IMR-90 (cell line): ENCODE data around the gene FCRL5. TPM values are rescaled to one million over a fixed set of nuclear protein-coding genes. Genes with fewer than 3 reads are reported as not detected.

ENCODE experiments used
- ATAC-seq: fragments of 200-7000 bp; cut with Tn5 transposase; 2 replicates; pipeline ENCODE4 v1.9.1; 2020; ENCODE audit warnings: low read depth, mild to moderate bottlenecking, moderate library complexity
- BruUV-seq: library from RNA; stranded (reverse); fragments of 400-500 nt; replicated peaks from 2 replicates; lab custom pipeline; 2021; lab: Mats Ljungman, UMichigan
- CTCF ChIA-PET: fragments of 300-600 bp; formaldehyde crosslinking; extraction: SDS; loops from one replicate; lab custom pipeline; 2021; ENCODE audit warnings: antibody characterized with exemption; lab: Yijun Ruan, JAX
- POLR2A ChIA-PET: fragments of 300-600 bp; sonication (Branson Sonifier 250); formaldehyde crosslinking; loops from one replicate; lab custom pipeline; 2022; ENCODE audit warnings: antibody characterized with exemption; ENCODE audit not compliant: unreplicated experiment; lab: Charles Lee
- DNase-seq: peaks from one replicate; pipeline ENCODE4 v3.0.0; 2013
- H2AFZ ChIP-seq: replicated peaks from 2 replicates; pipeline ENCODE3; 2013; ENCODE audit warnings: low read length, mild to moderate bottlenecking; ENCODE audit not compliant: poor library complexity
- H2AK5ac ChIP-seq: 2 replicates; pipeline ENCODE4 v1.6.1; 2013; ENCODE audit warnings: low read depth, low read length, inconsistent platforms
- H2AK9ac ChIP-seq: replicated peaks from 2 replicates; pipeline ENCODE3; 2013; ENCODE audit warnings: mild to moderate bottlenecking, low read depth, low read length, moderate library complexity; ENCODE audit not compliant: poor library complexity
- H2BK120ac ChIP-seq: 2 replicates; pipeline ENCODE4 v1.6.1; 2013; ENCODE audit warnings: low read depth, low read length, inconsistent platforms
- H2BK15ac ChIP-seq: 3 replicates; pipeline ENCODE4 v1.6.1; 2013; ENCODE audit warnings: low read depth, low read length, inconsistent platforms
- H2BK20ac ChIP-seq: 2 replicates; pipeline ENCODE4 v1.6.1; 2013; ENCODE audit warnings: low read depth, mild to moderate bottlenecking, inconsistent platforms, low read length, moderate library complexity
- H2BK5ac ChIP-seq: 2 replicates; pipeline ENCODE4 v1.6.1; 2013; ENCODE audit warnings: mild to moderate bottlenecking, low read depth, low read length, inconsistent platforms; ENCODE audit not compliant: poor library complexity, severe bottlenecking
- H3K14ac ChIP-seq: replicated peaks from 2 replicates; pipeline ENCODE4 v1.6.1; 2013; ENCODE audit warnings: low read depth, low read length, inconsistent platforms
- H3K18ac ChIP-seq: 2 replicates; pipeline ENCODE4 v1.6.1; 2013; ENCODE audit warnings: low read depth, low read length, control low read depth
- H3K23ac ChIP-seq: 2 replicates; pipeline ENCODE4 v1.6.1; 2013; ENCODE audit warnings: low read depth, low read length, inconsistent platforms
- H3K27ac ChIP-seq: 2 replicates; pipeline ENCODE4 v1.5.1; 2013; ENCODE audit warnings: mild to moderate bottlenecking, control low read depth, low read length; ENCODE audit not compliant: insufficient read depth
- H3K27me3 ChIP-seq: 2 replicates; pipeline ENCODE4 v1.6.1; 2013; ENCODE audit warnings: low read length; ENCODE audit not compliant: control insufficient read depth, insufficient read depth
- H3K36me3 ChIP-seq: 2 replicates; pipeline ENCODE4 v1.6.1; 2013; ENCODE audit warnings: low read length, mixed read lengths; ENCODE audit not compliant: control insufficient read depth, insufficient read depth
- H3K4ac ChIP-seq: 2 replicates; pipeline ENCODE4 v1.6.1; 2013; ENCODE audit warnings: low read depth, low read length, inconsistent platforms
- H3K4me1 ChIP-seq: 2 replicates; pipeline ENCODE4 v1.6.1; 2013; ENCODE audit warnings: low read length, mixed read lengths; ENCODE audit not compliant: control insufficient read depth, insufficient read depth
- H3K4me2 ChIP-seq: 2 replicates; pipeline ENCODE4 v1.6.1; 2013; ENCODE audit warnings: low read depth, mild to moderate bottlenecking, control low read depth, low read length, moderate library complexity
- H3K4me3 ChIP-seq: 2 replicates; pipeline ENCODE4 v1.5.1; 2013; ENCODE audit warnings: low read depth, mild to moderate bottlenecking, control low read depth, low read length, moderate library complexity; ENCODE audit not compliant: insufficient read depth
- H3K56ac ChIP-seq: 2 replicates; pipeline ENCODE4 v1.6.1; 2013; ENCODE audit warnings: low read length, inconsistent platforms; ENCODE audit not compliant: insufficient read depth; ENCODE audit errors: extremely low read depth
- H3K79me1 ChIP-seq, 2 experiments: 2 replicates each; pipeline ENCODE4 v1.6.1; 2013; ENCODE audit warnings: low read length in 2 of 2, inconsistent platforms in 1 of 2, low read depth in 1 of 2
- H3K9ac ChIP-seq: 2 replicates; pipeline ENCODE4 v1.6.1; 2013; ENCODE audit warnings: low read depth, low read length, control low read depth
- H3K9me1 ChIP-seq: 2 replicates; pipeline ENCODE4 v1.6.1; 2013; ENCODE audit warnings: low read length, inconsistent platforms; ENCODE audit not compliant: insufficient read depth
- H3K9me3 ChIP-seq: 2 replicates; pipeline ENCODE4 v1.6.1; 2013; ENCODE audit warnings: low read length; ENCODE audit not compliant: control insufficient read depth, insufficient read depth
- H4K20me1 ChIP-seq: 2 replicates; pipeline ENCODE4 v1.6.1; 2013; ENCODE audit warnings: low read length, inconsistent platforms; ENCODE audit not compliant: insufficient read depth
- H4K5ac ChIP-seq: 2 replicates; pipeline ENCODE4 v1.6.1; 2013; ENCODE audit warnings: mild to moderate bottlenecking, low read depth, low read length, control low read depth
- H4K8ac ChIP-seq, 2 experiments: 2 replicates each; pipeline ENCODE4 v1.6.1; 2013; ENCODE audit warnings: low read depth in 2 of 2, low read length in 2 of 2, control low read depth in 1 of 2, inconsistent platforms in 1 of 2
- H4K91ac ChIP-seq: 2 replicates; pipeline ENCODE4 v1.6.1; 2013; ENCODE audit warnings: low read depth, low read length, inconsistent platforms; ENCODE audit not compliant: insufficient read depth
- BHLHE40 ChIP-seq: fragments of 150-350 bp; IDR thresholded peaks from 2 replicates; pipeline ENCODE4 v1.6.1; 2016; ENCODE audit warnings: mild to moderate bottlenecking, low read depth, low read length
- CEBPB ChIP-seq: IDR thresholded peaks from 2 replicates; pipeline ENCODE4 v1.6.1; 2012; ENCODE audit warnings: low read depth, low read length, improper control_type of control experiment
- CHD1 ChIP-seq: IDR thresholded peaks from 2 replicates; pipeline ENCODE4 v1.6.1; 2012; ENCODE audit warnings: low read depth, low read length, improper control_type of control experiment
- CTCF ChIP-seq: conservative IDR thresholded peaks from 2 replicates; pipeline ENCODE4 v1.5.1; 2012; ENCODE audit warnings: mild to moderate bottlenecking, low read depth, low read length, improper control_type of control experiment
- ELK1 ChIP-seq: fragments of 150-350 bp; IDR thresholded peaks from 2 replicates; pipeline ENCODE4 v1.6.1; 2016; ENCODE audit warnings: low read depth, mild to moderate bottlenecking, low read length, moderate library complexity, borderline replicate concordance
- FOS ChIP-seq: fragments of 150-350 bp; IDR thresholded peaks from 2 replicates; pipeline ENCODE4 v1.6.1; 2016; ENCODE audit warnings: low read depth, low read length
- MAFK ChIP-seq: IDR thresholded peaks from 2 replicates; pipeline ENCODE4 v1.6.1; 2012; ENCODE audit warnings: low read depth, low read length, improper control_type of control experiment
- MAZ ChIP-seq: IDR thresholded peaks from 2 replicates; pipeline ENCODE4 v1.6.1; 2012; ENCODE audit warnings: low read depth, mild to moderate bottlenecking, low read length, improper control_type of control experiment, moderate library complexity, borderline replicate concordance
- MXI1 ChIP-seq: IDR thresholded peaks from 2 replicates; pipeline ENCODE4 v1.6.1; 2012; ENCODE audit warnings: low read depth, mild to moderate bottlenecking, low read length, moderate library complexity, borderline replicate concordance
- NFE2L2 ChIP-seq: fragments of 150-350 bp; IDR thresholded peaks from 2 replicates; pipeline ENCODE4 v1.6.1; 2016; ENCODE audit warnings: low read depth, mild to moderate bottlenecking, low read length
- POLR2A ChIP-seq: IDR thresholded peaks from 2 replicates; pipeline ENCODE4 v1.6.1; 2012; ENCODE audit warnings: mild to moderate bottlenecking, low read depth, low read length
- RAD21 ChIP-seq: IDR thresholded peaks from 2 replicates; pipeline ENCODE4 v1.6.1; 2012; ENCODE audit warnings: low read length, improper control_type of control experiment
- RCOR1 ChIP-seq: IDR thresholded peaks from 2 replicates; pipeline ENCODE4 v1.6.1; 2012; ENCODE audit warnings: mild to moderate bottlenecking, low read length, improper control_type of control experiment; ENCODE audit not compliant: insufficient replicate concordance
- RFX5 ChIP-seq: IDR thresholded peaks from 2 replicates; pipeline ENCODE4 v1.8.0; 2012; ENCODE audit warnings: low read depth, mild to moderate bottlenecking, low read length, moderate library complexity
- SMC3 ChIP-seq: fragments of 150-350 bp; IDR thresholded peaks from 2 replicates; pipeline ENCODE4 v1.6.1; 2016; ENCODE audit warnings: low read depth, mild to moderate bottlenecking, antibody characterized with exemption, low read length, moderate library complexity
- WGBS, 2 experiments: methylation state at CpG; one replicate each; pipeline versions ENCODE4 v1.1.5 to v1.1.7; 2013; ENCODE audit warnings: missing lambda C conversion rate in 2 of 2; ENCODE audit not compliant: insufficient read length in 1 of 2; ENCODE audit errors: extremely low coverage in 2 of 2; 5-methylcytosine and 5-hydroxymethylcytosine counted together
- dilution Hi-C: fragments of 300-500 bp; cut with HindIII; formaldehyde crosslinking; loops from one replicate; pipeline ENCODE4 v1.14.3; 2018; ENCODE audit warnings: low sequenced_read_pairs; ENCODE audit not compliant: unreplicated experiment
- in situ Hi-C: fragments of 300-500 bp; cut with MboI; formaldehyde crosslinking; loops from 3 replicates; pipeline ENCODE4 v1.14.3; 2019; ENCODE audit warnings: low sequenced_read_pairs, inconsistent platforms, mixed read lengths
- intact Hi-C: fragments of 100-400 bp; cut with micrococcal nuclease; formaldehyde crosslinking; loops from 2 replicates; pipeline ENCODE4 v1.10.0; 2022
- polyA plus RNA-seq, 3 experiments: library from polyadenylated mRNA; depleted of rRNA; stranded (reverse); fragments of >200 nt; gene quantifications; 2 replicates each; pipeline ENCODE4 v1.2.3, GENCODE V29; 2012; ENCODE audit warnings: low replicate concordance in 1 of 3
- total RNA-seq: library from RNA; depleted of rRNA; stranded (reverse); fragments of >200 nt; gene quantifications from 2 replicates; pipeline ENCODE4 v1.2.3, GENCODE V29; 2012
- TF ChIP-seq, protein P1 (sequence below): fragments of 150-350 bp; IDR thresholded peaks from 2 replicates; pipeline ENCODE4 v1.6.1; 2017; ENCODE audit warnings: mild to moderate bottlenecking, antibody characterized with exemption, low read length, low read depth

The FCRL5 gene
- total and polyA plus RNA-seq, 2 of the 4 experiments (the other 2 are of a cell fraction) = not detected

- Histone ChIP-seq H3K79me1 (no peaks in the 10 kb centered on the region), H4K20me1 (no peaks in the 10 kb centered on the region), H3K18ac (no peak overlapping the region), H4K91ac (no peak overlapping the region), H2AK9ac (no peak overlapping the region), H3K4me1 (no peaks in the 10 kb centered on the region), H3K23ac (no peak overlapping the region), H3K4me2 (no peak overlapping the region), H3K36me3 (no peaks in the 10 kb centered on the region), H2AK5ac (no peak overlapping the region), H2BK5ac (no peak overlapping the region), H3K4ac (no peak overlapping the region), H3K56ac (no peak overlapping the region), H3K9ac (no peak overlapping the region), H2BK15ac (no peak overlapping the region), H2BK20ac (no peak overlapping the region), H3K4me3 (no peak overlapping the region), H4K5ac (no peak overlapping the region), H3K9me3 (no peaks in the 10 kb centered on the region), H2AFZ (no peak overlapping the region), H3K14ac (no peak overlapping the region), H3K9me1 (no peaks in the 10 kb centered on the region), H2BK120ac (no peak overlapping the region), H3K27me3 (no peaks in the 10 kb centered on the region), H4K8ac (no peak overlapping the region), H3K27ac (no peak overlapping the region)
- DNase-seq (no peak), ATAC-seq (no peak)
- ChIA-PET CTCF (no interaction called here), POLR2A (no interaction called here)
- dilution Hi-C loops = no loop called here
- 67% methylated on average over 1 of the region's 7 CpGs; no CpG with 5 or more reads in 1 of the 2 experiments for WGBS, 2 experiments
- no TSS peak for BruUV-seq
- intact Hi-C loops = no loop called here
- no peak for TF ChIP-seq CTCF
- TF ChIP-seq MXI1 = no peak
- TF ChIP-seq CEBPB = no peak
- TF ChIP-seq MAZ = no peak
- no peak for TF ChIP-seq CHD1
- TF ChIP-seq, protein P1, sequence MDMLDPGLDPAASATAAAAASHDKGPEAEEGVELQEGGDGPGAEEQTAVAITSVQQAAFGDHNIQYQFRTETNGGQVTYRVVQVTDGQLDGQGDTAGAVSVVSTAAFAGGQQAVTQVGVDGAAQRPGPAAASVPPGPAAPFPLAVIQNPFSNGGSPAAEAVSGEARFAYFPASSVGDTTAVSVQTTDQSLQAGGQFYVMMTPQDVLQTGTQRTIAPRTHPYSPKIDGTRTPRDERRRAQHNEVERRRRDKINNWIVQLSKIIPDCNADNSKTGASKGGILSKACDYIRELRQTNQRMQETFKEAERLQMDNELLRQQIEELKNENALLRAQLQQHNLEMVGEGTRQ = no peak
- TF ChIP-seq SMC3 = no peak
- no peak for TF ChIP-seq POLR2A
- no peak for TF ChIP-seq RAD21
- TF ChIP-seq BHLHE40 = no peak
- no peak for TF ChIP-seq ELK1
- TF ChIP-seq FOS = no peak
- TF ChIP-seq MAFK = no peak
- no peak for TF ChIP-seq RCOR1
- no peak for TF ChIP-seq NFE2L2
- no peak for TF ChIP-seq RFX5
- in situ Hi-C loops = no loop called here
These were observed 36.6 kb downstream of the FCRL5 start for GRCh38 chr1:157515709-157516108.
